ENCODE measurements around the gene AGMAT.

The AGMAT gene

DNA sequence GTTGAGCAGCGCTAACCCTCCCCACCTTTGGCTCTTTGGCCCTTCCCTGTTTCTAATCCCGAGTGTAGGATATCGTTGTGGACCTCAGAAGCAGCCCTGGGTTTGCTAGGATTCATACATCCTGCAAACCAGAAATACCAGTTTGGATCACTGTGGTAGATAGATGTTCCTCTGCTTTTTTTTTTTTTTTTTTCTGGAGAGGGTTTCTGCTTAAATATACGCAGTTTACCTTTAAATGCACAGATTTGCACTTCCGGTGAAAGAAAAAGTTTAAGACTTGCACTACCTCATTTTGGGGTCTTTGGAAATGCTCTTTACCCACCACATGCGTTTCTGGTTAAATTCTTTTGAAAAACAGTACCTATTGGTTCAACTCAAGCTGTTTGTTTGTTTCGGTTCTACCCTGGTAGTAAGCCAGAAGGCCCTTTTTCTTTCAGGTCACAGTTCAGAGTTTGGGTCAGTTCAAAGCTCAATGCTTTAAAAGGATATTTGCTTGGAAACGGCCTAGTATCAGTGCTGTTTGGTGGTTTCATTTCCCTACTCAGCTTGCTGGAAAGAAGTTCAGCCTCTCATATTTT lies 33.3 kb upstream of the AGMAT start:
- TF ChIP-seq, protein P1, sequence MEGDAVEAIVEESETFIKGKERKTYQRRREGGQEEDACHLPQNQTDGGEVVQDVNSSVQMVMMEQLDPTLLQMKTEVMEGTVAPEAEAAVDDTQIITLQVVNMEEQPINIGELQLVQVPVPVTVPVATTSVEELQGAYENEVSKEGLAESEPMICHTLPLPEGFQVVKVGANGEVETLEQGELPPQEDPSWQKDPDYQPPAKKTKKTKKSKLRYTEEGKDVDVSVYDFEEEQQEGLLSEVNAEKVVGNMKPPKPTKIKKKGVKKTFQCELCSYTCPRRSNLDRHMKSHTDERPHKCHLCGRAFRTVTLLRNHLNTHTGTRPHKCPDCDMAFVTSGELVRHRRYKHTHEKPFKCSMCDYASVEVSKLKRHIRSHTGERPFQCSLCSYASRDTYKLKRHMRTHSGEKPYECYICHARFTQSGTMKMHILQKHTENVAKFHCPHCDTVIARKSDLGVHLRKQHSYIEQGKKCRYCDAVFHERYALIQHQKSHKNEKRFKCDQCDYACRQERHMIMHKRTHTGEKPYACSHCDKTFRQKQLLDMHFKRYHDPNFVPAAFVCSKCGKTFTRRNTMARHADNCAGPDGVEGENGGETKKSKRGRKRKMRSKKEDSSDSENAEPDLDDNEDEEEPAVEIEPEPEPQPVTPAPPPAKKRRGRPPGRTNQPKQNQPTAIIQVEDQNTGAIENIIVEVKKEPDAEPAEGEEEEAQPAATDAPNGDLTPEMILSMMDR (IDR thresholded peaks at IDR 0.05): no peak

DNA sequence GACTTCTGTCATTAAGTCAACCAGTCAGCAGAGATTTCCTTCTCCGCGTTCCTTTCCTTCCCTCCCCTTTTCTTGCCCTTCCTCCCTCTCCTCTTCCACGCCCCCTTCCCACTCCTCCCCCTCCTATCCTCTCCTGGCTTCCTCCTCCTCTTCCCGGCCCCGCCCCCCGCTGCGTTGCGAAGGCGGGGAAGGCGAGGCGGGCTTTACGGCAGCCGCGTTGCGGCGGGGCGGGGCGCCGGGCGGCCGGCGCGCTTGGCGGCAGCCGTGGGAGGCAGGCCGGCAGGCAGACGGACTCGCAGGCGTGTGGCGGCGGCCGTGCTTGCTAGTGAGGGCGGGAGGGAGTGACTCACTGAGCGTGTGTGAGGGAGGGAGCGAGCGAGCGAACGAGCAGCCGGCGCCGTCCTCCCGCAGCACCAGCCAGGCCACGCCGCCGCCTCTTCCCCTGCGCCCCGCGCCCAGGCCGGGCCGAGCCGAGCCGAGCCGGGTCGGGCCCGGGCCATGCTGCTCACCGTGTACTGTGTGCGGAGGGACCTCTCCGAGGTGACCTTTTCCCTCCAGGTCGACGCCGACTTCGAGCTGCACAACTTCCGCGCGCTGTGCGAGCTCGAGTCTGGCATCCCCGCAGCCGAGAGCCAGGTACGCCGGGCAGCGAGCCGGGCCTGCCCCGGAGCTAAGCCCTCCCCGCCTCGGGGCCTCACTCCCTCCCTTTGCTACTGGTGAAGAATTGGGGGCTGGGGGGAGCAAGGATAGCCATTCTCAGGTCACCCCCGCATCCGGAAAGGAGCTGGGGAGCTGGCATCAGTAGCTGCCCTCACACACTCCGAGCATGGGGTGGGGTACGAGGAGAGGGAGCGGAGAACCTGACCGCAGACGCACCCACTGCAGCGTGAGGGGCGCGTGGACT lies 32.6 kb upstream of the AGMAT start, which contains the start of gene DDI2:
DDI2 (plus strand) TSS at position 286 of the 904 bp plus-strand sequence; CDS start at position 499, 213 bp downstream.
- TF ChIP-seq, protein P1 (IDR thresholded peaks at IDR 0.05): no peak

DNA sequence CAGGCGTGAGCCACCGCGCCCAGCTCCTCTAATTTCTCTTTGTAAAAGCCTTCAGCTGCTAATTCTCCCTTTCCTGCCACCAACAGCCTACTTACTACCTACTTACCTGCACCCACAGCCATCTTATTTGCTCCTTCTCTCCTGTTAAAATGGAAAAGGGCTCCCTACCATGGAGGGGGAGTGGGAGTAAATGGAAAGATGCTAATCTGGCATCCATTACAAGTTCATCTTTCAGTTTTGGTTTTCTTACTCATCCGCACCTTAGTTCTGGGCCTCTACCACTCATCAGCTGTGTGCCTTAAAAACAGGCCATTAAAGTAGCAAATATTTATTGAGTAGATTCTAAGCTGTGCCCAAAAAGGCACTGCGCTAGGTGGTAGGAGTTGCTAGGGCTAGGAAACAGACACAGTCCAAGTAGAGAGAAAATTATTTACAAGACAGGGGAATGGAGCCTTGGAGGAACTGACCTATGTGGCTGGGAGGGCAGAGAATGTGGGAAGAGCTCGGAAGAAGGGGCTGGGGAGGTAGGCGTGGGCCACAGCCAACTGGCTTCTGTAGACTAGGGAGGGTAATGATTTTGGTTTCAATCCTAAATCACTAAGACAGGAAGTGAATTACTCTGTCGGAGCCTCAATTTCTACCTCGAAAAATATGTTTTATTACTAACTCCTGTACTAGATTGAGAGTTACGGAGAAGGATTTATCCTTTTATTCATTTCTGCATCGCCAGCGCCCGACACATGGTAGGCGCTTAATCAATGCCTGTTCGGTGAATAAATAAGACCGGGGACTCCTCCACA lies 31.7 kb upstream of the AGMAT start:
- TF ChIP-seq, protein P1 (IDR thresholded peaks at IDR 0.05): no peak

DNA sequence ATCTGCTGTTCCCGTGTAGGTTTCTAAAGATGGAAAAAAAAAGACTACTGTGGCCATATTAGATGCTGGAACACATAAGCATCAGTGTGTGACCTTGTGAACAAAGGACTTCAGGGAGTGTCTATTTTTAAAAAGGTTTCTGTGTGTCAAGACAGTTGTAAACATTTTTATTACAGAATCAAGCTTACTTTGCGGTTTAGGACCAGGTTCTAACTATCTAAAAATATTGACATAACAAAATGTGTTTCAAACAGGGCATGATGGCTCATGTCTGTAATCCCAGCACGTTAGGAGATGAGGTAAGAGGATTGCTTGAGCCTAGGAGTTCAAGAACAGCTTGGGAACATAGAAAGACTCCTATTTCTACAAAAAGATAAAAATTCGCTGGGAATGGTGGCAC lies 25.3 kb upstream of the AGMAT start:
- TF ChIP-seq, protein P1 (IDR thresholded peaks at IDR 0.05): no peak

DNA sequence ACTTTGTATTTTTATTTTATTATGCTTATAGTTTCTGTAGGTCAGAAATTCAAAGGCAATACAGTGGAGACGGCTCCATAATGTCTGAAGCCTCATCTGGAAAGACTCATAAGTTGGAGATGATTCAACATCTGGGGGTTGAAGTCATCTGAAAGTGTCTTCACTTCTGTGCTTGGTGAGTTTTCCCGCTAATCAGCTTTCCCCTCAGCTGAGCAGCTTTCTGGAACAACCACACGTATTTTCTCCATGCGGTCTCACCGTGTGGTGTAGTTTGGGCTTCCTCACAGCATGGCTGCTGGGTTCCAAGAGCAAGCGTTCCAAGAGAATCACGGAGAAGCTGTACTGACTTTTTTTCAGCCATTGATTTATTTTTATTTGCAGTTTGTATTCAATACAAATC lies 24.8 kb upstream of the AGMAT start:
- TF ChIP-seq, protein P1 (IDR thresholded peaks at IDR 0.05): no peak

DNA sequence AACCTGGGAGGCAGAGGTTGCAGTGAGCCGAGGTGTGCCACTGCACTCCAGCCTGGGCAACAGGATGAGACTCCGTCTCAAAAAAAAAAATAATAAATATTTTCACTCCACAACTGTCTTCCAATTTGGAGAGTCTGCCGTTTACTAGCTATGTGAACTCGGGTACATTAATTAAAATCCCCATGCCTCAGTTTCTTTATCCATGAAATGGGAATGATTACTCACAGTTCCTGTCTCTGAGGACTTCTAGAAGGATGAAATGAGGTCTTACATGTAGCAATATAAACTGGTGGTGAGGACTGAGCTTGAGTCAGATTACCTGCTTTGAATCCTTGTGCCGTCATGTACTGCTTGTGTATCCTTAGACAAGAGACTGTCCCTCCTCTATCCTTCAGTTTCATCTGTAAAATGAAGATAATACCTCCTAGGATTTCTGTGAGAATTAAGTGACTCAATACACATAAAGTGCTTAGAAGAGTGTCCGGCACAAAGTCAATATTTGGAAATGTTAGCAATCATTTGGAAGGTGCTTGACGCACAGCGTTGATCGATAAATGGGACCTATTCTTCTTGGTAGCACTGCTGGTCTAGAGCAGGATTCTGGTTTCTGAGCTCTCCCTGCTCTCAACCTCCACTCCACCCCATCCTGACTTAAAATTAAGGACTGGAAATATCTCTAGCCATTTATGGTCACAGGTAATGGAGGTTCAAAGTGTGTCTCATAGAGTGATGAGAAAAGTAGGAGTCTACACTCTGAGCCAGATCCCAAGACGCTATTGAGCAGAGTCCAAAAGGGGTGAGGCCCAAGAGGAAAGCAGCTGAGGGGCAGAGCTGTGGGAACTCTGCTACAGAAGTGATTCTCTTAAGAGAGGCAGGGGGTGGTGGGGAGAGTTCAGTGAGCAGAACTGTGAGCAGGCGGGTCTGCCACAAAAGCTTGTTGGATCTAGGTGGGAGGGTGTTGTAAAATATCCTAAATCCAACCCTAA lies 20.8 kb upstream of the AGMAT start:
- TF ChIP-seq, protein P1 (IDR thresholded peaks at IDR 0.05): no peak

Measured in LNCAP (cell line).